DMS114 treated with DMSO at 0.1 percent for 48 hours (cell line): Measurements from ENCODE around the gene PDE6D.
"Not testable (repeated sequence)": the region's sequence is repeated elsewhere in the genome, so short reads cannot be mapped to it uniquely, and the experiment has no call there.

Experiments
- DNase-seq: peaks from one replicate; lab custom pipeline; 2025; ENCODE audit not compliant: unreplicated experiment; lab: John Stamatoyannopoulos, UW

PDE6D gene

DNA sequence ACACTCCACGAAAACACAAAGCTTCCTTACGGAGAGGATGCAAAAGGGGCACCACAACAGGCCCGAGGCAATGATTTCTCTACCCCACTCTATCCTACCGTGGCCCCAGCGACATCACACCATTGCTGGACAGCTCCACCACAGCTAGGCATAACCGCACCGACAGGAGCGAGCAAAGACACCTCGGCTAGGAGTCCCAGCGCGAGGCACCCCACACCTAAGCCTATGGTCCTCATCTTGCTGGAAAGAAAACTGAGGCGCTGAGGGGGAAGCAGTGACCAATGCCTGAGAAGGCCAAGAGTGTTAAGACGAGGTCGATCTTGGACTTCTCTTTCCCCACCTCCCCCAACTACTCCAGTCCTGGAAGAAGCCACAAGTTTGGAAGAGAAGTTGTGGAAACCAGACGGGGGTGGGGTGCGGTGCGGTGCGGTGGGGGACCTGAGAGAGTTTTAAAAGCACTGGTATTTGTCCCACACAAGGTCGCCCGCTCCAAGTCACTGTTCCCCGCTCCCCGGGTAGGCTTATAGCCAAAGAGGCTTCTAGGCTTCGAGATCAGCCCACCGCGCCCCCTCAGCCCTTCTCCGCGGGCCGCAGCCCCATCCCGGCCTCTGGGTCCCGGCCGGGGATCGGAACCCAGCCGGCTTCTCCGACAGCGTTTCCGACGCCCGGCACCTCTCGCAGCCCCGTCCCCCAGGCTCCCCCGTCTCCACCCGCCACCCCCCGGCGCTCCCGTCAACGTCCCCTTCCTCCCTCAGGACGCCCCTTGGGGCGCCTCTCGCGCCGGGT is 766 bp downstream of the PDE6D start:
- no peak for DNase-seq

DNA sequence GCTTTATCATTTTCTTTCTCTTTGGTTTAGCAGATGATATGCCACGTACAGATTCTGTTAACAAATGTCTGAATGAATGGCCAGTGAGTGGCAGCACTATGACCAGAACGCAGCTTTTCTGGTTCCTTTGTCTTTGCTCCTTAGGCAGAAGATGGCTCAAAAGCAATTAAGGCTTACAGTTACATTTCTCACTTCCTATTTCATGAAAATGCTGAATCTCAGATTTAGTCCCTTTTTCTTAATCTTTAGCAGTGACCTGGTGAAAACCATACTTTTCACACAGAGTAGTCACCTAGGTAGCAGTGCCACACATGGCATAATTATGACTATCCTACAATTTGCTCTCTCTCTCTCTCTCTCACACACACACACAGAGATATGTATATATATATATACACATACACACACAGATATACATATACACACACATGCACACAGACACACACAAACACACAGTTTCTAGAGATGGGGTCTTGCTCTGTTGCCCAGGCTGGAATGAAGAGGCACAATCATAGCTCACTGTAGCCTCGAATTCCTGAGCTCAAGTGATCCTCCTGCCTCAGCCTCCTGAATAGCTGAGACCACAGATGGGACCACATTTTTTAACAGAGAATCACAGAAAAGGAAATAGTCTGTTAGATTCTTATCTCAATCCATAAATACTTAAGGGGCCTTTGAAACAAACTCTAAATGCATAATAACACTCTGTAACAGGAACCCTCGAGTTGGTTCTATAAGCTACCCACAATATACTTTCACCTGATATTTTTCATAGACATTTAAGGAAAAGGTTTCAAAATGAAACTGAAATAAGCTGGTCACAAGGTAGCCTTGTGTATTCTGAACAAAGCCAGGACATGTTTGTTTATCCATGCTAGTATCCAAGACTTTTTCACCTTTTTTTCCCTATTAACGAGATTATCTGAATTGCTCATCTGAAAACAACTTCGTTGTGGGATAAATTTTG is 11.6 kb downstream of the PDE6D start:
- DNase-seq, result no peak

GRCh38 chr2:231765496-231765929 is 15.6 kb downstream of the PDE6D start:
- no peak for DNase-seq

GRCh38 chr2:231764760-231765159 is 16.3 kb downstream of the PDE6D start:
- DNase-seq, result no peak

DNA sequence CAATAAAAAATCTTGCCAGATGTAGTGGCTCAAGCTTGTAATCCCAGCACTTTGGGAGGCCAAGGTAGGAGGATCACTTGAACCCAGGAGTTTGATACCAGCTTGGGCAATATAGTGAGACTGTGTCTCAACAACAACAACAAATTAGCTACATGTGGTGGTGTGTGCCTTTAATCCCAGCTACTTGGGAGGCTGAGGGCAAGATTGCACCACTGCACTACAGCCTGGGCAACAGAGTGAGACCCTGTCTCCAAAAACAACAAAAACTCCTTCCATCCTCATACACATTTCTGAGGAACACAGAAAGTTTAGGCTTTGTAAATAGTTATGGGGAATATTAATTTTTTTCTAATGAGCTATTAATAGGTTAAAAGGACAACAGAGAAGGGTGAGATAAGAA is 17.0 kb downstream of the PDE6D start:
- DNase-seq, result no peak

GRCh38 chr2:231761735-231762134 is 19.3 kb downstream of the PDE6D start:
- no peak for DNase-seq

GRCh38 chr2:231752061-231752460 is 29.0 kb downstream of the PDE6D start:
- DNase-seq, result no peak

GRCh38 chr2:231751042-231751815 is 29.9 kb downstream of the PDE6D start:
- no peak for DNase-seq

DNA sequence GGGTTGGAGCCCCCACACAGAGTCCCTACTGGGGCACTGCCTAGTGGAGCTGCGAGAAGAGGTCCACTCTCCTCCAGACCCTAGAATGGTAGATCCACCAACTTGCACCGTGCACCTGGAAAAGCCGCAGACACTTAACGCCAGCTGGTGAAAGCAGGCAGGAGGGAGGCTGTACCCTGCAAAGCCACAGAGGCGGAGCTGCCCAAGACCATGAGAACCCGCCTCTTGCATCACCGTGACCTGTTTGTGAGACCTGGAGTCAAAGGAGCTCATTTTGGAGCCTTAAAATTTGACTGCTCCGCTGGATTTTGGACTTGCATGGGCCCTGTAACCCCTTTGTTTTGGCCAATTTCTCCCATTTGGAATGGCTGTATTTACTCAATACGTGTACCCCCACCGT is 32.1 kb downstream of the PDE6D start:
- DNase-seq, result not testable (repeated sequence)

DNA sequence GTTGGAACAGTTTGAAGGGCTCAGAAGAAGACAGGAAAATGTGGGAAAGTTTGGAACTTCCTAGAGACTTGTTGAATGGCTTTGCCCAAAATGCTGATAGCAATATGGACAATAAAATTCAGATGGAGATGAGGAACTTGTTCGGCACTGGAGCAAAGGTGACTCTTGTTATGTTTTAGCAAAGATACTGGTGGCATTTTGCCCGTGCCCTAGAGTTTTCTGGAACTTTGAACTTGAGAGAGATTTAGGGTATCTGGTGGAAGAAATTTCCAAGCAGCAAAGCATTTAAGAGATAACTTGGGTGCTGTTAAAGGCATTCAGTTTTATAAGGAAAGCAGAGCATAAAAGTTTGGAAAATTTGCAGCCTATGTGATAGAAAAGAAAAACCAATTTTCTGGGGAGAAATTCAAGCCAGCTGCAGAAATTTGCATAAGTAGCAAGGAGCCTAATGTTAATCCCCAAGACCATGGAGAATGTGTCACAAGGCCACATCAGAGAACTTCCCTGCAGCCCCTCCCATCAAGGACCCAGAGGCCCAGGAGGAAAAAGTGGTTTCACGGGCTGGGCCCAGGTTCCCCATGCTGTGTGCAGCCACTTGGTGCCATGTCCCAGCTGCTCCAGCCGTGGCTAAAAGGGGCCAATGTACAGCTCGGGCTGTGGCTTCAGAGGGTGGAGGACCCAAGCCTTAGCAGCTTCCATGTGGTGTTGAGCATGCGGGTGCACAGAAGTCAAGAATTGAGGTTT is 32.8 kb downstream of the PDE6D start:
- not testable (repeated sequence) for DNase-seq

DNA sequence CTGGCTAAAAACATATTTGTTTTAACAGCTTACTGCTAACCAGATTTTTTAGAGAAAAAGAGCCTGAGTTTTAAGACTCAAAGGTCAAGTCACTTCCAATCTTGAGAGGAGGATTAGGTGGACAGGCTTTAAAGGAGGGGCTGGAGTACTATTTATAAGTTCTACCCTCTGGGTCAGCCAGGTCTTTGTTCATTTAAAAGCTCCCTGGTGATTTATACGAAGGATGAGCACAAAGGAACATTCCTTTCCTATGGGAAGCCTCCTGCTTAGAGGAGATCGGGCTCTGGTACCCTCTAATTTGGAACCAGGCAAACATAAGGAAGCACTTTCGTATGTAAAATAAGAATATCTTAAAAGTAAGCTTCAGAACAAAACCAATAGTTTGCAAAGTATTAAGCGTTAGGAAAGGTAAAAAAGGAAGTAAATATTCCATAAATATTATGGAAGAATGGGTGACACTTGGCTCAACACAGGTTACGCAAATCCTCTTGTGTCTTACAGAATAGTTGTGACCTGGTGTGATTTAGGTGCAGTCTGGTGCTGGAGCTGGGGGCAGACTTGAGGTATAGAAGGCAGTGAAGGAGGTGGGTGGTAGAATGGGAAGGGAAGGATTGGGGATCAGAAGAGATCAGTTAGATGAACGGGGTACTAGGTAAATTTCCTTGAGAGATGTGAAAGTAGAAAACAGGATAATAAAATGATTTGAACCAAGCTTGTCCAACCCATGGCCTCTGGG is 35.6 kb downstream of the PDE6D start:
- DNase-seq, result no peak

GRCh38 chr2:231743376-231744116 is 37.5 kb downstream of the PDE6D start:
- DNase-seq, result no peak

DNA sequence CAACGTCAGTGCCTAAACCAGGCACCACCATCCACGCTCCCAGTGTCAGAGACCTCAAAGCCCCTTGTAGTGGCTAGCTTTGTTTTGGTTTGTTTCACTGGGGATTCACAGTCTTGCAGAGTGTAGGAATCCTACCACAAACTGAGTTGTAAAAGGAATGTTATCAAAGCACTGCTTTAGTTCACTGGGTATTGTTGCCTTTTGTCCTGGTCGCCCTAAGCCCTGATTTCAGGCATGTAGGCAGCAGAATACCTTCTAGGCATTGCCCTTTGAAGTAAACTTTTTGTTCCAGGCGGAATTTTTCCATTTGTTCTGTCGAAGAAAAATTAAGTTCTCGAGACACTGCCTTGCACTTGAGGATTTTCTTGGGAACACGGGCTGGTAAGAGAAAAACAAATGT is 43.3 kb downstream of the PDE6D start:
- DNase-seq, result no peak

GRCh38 chr2:231732604-231733003 is 48.5 kb downstream of the PDE6D start:
- no peak for DNase-seq

DNA sequence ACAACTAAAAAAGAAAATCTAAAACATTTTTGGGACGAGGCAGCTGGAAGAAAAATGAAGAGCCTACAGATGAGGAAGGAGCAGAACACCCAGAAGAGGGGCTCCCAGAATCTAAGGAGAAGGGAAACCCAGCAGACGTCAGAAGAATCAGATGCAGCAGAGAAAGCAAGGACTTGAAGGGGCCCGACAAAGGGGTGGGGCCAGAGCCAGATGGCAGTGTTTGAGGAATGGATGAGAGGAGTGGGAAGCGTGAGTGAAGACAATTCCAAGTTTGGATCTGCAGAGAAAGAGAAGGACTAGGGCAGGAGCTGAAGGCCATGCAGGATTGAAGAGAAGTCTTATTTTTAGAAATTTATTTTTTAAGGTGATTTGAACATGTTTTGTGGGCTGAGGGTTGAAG is 53.5 kb downstream of the PDE6D start:
- DNase-seq, result no peak

GRCh38 chr2:231726276-231726675 is 54.8 kb downstream of the PDE6D start:
- DNase-seq, result no peak

DNA sequence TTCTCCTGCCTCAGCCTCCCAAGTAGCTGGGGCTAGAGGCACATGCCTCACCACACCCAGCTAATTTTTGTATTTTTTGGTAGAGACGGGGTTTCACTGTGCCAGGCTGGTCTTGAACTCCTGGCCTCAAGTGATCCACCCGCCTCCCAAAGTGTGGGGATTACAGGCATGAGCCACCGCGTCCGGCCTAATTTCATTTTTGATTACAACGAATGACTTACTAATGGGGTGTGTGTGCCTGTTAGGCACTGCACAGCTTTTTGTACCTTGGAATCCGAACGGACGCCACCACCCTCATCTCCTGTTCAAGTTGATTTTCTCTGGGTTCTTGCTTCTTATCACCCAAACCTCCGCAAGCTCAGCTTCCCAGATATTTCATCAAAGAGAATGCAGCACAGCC is 55.6 kb downstream of the PDE6D start:
- DNase-seq, result no peak

DNA sequence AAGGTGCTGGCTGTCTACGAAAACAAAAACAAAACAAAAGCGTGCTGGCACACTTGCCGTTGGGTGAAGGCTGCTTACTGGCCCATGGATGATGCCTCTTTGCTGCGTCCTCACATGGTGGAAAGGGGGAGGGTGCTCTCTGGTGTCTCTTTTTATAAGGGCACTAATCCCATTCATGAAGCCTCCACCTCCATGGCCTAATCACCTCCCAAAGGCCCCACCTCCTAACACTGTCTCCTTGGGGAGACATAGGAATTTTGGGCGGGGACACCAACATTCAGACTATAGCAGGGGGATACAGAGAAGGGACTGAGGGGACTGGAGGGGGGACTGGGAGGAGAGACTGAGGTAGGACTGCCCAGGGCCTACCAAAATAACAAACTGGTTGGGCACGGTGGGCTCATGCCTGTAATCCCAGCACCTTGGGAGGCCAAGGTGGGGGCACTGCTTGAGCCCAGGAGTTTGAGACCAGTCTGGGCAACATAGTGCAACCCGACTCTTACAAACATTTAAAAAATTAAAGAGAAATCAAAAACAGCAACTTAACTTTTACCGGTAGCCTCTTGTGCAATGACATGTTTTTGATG is 58.3 kb downstream of the PDE6D start:
- DNase-seq, result no peak
